GM18873 (cell line): ENCODE results near the gene COL2A1.

Experiments
- ATAC-seq: cut with Tn5 transposase; IDR thresholded peaks from one replicate; pipeline ENCODE4 v1.9.1; 2021; ENCODE audit warnings: mild to moderate bottlenecking, moderate library complexity, moderate number of reproducible peaks; ENCODE audit not compliant: unreplicated experiment, low FRiP score

COL2A1 gene

DNA sequence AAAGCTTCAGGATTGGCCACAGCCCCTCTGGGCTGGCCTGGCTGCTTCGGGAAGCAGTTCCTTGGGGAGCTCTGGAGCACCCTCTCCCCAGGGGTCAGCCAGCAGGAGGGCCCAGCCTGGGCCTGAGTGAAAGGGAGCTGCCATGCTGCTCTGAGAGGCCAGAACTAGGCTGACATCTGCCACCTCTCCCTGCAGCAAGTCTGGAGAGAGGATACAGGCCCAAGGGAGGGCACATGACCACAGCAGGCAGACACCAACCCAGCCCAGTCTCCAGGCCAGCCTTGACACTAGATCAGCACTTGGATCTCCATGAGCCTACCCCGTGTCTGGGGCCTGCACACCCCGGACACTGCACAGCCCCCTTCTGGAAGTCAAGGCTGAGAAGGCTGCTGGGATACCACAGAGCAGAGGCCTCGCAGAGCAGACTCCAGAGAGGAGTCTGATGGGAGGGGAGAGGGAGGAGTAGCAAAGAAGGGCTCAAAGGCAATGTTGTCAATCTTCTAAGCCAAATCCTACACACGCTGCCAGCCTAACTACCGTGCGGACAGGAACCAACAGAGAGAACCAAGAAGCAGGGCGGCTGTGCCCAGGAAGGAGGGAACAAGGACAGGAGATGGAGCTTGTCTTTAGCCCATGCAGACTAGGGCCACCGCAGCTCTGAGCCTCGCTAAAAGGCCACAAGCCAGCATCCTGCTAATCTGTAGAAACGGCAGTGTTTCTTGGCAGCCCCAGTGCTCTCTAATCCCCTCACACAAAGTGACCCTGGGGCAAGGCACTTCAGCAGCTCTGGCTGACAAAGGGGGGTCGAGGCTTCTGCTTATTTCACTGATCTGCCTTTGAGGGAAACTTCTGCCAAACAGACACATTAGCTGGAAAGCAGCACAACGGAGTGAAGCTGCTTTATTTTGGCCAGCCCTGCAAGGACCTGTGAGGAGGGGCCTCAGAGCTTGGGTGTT is 12.9 kb downstream of the COL2A1 start:
- no peak for ATAC-seq

- ATAC-seq = peak; percentile 88
Observed at GRCh38 chr12:47990351-47991105, 13.7 kb downstream of the COL2A1 start.

DNA sequence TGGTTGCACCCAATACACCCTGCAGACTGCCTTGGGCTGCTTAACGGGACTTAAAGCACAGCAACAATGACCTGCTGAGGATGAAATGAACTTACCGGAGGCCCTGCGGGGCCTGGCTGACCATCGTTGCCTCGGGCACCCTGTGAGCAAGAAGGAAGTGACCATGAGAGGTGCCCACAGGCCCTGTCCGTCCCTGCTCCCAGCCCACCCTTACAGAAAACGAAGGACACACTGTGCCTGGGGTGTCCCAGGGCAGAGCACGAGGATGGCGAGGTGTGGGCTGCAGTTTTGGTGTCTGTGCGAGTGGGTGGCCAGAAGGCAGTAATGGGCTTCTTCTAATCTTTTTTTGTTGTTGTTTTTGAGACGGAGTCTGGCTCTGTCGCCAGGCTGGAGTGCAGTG is 14.6 kb downstream of the COL2A1 start:
- ATAC-seq = no peak

- ATAC-seq = no peak
Observed at GRCh38 chr12:47989023-47989417, 15.3 kb downstream of the COL2A1 start.

DNA sequence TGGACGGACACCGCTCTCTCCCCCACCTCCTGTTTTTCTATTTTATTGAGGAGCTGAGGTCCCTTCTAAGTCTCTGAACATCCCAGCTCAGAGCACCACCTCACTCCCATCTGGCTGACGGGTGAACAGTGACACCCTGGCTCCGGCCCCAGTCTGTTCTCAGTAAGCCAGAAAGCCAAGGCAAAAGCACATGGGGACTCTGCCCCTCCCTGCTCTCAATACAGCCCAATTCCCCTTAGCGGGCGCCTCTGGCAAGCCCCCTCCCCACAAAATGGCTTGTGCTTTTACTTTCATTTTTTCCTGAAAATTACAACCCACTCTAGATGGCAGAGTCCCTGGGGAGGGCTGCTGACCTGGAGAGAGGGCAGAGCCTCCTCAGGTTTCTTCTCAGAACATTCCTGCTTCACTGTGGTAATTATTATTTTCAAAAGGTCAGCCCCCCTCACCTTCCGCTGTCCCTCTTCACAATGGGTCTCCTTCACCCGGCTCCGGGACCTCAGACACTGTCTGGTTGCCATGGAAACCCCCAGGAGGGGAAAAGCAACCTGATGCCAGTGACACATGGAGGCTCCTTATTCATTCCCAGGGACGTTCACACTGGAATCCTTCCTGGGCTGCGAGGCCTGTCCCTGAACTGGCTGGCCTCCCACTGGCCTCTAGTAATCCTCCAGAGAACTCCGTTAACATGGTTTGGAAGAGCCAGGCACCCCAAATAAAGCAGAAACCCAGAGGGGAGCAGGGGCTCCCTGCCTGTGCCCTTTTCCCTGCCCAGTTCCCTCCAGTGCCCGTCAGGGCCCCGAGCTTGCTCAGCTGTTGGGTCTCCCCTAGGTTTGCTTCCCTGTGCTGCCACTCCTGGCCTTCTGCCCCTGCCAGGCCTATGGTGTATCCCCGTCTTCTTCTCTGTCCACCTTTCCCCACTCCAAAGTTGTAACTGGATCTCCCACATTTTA is 15.9 kb downstream of the COL2A1 start:
- no peak for ATAC-seq

- ATAC-seq = no peak
Observed at GRCh38 chr12:47987411-47988072, 16.7 kb downstream of the COL2A1 start.

DNA sequence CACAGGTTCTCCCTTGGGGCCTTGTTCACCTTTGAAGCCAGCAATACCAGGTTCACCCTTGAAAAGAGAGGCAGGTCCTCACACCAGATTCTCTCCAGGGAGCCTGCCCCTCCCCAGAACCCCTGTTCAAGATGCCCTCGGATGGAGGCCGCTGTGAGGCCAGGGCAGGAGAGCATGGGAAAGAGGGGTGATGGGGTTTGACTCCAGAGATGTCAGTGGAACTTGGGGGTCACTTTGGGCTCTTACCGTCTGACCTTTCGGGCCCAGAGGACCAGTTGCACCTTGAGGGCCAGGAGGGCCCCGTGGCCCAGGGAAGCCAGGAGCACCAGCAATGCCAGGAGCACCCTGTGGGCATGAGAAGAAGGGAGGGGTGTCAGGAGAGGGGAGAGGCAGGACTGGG is 17.4 kb downstream of the COL2A1 start:
- no peak for ATAC-seq

DNA sequence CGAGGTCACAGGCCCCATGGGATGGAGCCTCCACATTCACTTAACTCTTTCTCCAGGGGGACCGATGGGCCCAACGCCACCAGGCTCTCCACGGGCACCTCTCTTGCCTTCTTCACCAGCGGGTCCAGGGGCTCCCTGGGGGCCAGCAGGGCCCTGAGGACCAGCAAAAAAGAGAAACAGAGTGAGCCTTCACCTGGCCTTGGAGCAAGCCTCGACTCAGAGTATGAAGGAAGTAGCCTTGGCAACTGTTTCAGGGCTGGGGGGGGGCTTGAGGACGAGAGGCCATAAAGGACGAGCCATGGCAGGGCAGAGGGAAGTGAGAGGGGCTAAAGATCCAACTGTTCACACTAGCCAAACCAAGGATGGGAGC is 18.0 kb downstream of the COL2A1 start:
- ATAC-seq = no peak

GRCh38 chr12:47985596-47986290 is 18.5 kb downstream of the COL2A1 start:
- ATAC-seq = no peak

GRCh38 chr12:47984331-47984801 is 19.9 kb downstream of the COL2A1 start:
- ATAC-seq = no peak

DNA sequence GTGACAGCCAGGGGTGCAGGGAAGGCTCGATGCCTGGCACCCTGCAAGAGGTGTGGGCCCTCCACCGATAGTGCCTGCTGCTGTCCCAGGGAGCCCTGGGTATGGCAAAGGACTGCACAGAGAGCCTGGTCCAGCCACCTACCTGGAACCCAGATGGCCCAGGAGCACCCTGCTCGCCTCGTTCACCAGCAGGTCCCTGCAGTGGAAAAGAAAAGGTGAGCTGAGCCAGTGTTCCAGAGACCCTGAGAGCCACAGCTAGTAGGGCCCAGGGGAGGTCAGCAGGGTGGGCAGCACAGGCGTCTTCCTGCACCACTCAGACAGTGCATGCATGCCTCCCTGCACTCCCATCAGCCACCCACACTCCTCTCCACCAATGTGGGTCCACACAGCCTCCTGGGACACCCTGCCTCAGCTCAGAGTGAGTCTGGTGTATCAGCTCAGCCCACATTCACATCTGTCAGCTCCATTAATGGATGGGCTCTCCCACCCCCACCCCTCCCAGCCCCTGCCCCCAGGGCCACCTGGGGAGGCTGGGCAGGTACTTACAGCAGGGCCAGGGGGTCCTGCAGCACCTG is 20.6 kb downstream of the COL2A1 start:
- no peak for ATAC-seq

DNA sequence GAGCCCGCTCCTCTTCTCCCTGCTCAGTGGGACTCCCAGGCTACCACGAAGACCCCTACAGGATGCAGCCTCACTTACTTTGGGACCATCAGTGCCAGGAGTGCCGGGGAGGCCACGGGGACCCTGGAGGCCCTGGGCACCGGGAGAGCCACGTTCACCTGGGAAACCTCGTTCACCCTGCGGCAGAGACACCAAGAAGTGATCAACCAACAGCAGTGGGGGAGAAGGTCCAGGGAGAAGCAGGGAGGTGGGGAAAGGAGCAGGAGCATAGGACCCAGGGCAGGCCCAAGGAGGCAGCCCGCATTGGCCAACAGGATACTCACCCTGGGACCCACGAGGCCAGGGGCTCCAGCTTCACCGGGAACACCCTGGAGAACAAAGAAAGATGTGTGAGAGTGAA is 21.5 kb downstream of the COL2A1 start:
- no peak for ATAC-seq

DNA sequence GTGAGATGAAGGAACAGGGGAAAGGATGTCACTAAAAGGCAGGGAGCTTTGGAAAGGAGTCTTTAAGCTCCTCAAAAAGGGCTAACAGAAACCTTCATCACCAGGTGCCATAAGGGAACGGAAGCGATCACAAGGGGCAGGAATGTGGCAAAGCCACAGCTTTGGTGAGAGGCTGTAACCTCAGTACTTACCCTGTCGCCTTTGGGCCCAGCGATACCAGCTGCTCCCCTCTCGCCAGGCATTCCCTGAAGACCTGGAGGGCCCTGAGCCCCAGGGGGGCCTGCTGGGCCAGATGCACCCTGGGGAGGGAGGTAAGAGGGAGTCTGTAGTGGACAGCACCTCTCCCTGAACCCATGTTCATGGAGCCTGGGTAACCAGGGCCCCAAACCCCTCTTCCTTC is 22.0 kb downstream of the COL2A1 start:
- ATAC-seq = no peak

DNA sequence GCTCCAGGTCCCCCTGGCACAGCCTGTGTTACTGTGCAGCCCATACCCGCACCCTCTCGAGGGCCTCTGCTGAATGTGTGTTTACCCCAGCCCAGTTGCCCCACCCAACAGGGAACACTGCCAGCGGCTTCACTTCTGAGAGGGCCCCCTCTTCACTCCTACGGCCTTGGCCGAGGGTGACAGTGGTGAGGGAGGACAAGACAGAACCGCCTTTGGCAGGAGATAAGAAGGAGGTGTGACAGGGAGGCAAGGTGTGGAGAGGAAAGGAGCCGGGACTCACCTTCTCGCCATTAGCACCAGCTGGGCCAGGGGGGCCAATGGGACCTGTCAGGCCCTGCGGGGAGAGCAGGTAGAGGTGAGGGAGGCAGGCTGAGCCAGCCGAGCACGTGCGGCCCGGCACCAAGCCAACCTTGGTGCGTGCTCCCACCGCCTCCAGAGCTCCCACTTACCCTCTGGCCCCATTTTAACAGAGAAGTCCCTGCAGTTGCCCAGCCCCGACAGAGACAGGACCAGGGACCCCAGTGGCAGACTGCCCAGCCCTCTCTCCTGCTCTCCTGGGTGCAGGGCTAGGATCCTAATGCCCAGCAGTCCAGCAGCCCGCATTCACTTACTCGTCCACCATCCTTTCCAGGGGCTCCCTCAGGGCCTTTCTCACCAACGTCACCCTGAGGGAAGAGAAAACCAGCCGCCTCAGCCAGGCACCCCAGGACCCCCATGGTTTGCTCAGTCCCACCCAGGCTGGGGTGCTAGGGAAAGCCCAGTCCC is 22.6 kb downstream of the COL2A1 start:
- ATAC-seq = no peak

DNA sequence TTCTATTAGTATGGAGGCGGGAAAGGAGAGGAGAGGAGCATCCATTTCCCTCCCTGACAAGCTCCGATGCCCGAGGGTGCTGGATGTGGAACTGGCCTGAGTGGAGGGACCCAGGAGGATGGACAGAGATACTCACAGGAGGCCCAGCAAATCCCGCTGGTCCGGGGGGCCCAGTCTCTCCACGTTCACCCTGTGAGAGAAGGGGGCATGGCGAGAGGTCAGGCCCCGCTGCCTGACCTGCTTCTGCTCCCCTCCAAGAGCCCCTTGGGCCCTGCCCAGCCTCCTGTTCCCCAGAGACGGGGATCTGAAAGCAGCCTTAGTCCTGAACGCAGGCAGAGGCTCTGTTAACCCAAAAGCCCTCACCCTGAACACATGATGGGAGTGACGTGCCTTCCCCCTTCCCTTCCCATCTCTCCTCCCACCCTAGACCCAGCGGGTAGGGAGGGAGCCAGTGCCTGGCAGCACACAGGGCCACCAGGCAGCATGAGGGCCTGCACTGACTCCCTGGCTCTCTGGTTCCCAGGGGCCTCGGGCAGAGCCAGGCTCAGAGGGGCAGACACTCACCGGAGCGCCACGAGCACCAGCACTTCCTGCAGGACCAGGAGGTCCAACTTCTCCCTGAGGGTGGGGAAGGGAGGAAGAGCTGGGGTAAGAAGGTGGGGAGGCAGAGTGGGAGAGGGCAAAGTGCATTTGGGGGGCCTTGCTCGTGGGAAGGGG is 23.3 kb downstream of the COL2A1 start:
- ATAC-seq = no peak

GRCh38 chr12:47980197-47980596 is 24.1 kb downstream of the COL2A1 start:
- no peak for ATAC-seq

DNA sequence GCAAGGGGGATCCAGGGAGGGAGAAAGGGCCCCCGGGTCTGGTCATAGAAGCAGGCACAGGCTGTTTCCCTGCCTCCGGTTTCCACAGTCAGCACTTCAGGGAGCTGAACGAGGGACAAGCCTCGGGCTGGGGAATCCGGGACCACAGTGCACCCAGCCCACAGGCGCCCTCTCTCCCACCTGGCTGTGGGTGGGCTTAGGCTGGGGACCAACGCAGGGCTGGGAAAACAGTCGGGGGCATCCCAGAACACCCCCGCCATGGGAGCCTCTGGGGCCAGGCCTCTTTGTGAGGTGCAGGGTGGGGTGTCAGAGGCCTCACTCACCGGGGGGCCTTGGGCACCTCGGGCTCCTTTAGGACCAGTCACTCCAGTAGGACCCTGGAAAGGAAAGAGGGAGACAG is 24.6 kb downstream of the COL2A1 start:
- no peak for ATAC-seq

DNA sequence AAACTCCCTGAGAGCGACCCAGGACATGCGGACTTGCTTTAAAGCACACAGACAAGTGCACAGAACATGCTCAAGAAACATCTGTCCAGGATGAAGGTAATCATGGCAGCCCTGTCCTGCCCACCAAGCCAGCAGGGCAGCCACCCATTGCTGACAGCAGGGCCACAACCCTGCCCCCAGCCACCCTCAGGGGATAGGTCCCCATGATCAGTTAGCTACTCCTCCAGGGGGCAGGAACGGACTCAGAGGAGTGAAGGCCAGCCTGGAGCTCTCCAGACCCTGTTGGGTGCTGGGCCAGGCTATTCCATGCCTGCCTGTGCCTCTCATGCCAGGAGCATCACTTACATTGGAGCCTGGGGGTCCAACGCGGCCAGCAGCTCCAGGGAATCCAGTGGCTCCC is 25.1 kb downstream of the COL2A1 start:
- ATAC-seq = no peak
